Neural crest cell (in vitro differentiated cells): ENCODE data around the gene TMEM209. TPM values are rescaled to one million over a fixed set of nuclear protein-coding genes. Genes with fewer than 3 reads are reported as not detected.

Experiments
- DNase-seq: peaks from one replicate; pipeline ENCODE4 v3.0.0; 2021; ENCODE audit warnings: low read depth, mixed read lengths, low spot score
- H3K27ac Mint-ChIP-seq: one replicate; pipeline ENCODE4 v1.8.0; 2021; ENCODE audit warnings: mild to moderate bottlenecking, mixed read lengths; ENCODE audit not compliant: unreplicated experiment
- H3K27me3 Mint-ChIP-seq: 2 replicates; pipeline ENCODE4 v1.8.0; 2021; ENCODE audit warnings: low read depth, mild to moderate bottlenecking, mixed read lengths
- H3K36me3 Mint-ChIP-seq: 2 replicates; pipeline ENCODE4 v1.8.0; 2021; ENCODE audit warnings: low read depth, mild to moderate bottlenecking, mixed read lengths
- H3K4me1 Mint-ChIP-seq: 2 replicates; pipeline ENCODE4 v1.8.0; 2021; ENCODE audit warnings: mixed read lengths
- H3K4me3 Mint-ChIP-seq: one replicate; pipeline ENCODE4 v1.8.0; 2021; ENCODE audit warnings: mild to moderate bottlenecking, mixed read lengths
- H3K9me3 Mint-ChIP-seq: 2 replicates; pipeline ENCODE4 v1.8.0; 2021; ENCODE audit warnings: mixed read lengths
- CTCF ChIP-seq: fragments of 200-600 bp; sonication (generic); conservative IDR thresholded peaks from 2 replicates; pipeline ENCODE4 v1.5.0; 2021; ENCODE audit warnings: antibody characterized with exemption, mild to moderate bottlenecking
- total RNA-seq: library from RNA; stranded (reverse); gene quantifications from 2 replicates; pipeline ENCODE4 v1.2.1, GENCODE V29; 2021

TMEM209 gene
- total RNA-seq, 1 donor from 2014 or later, result 43.6 TPM

GRCh38 chr7:130213828-130214227 lies 8.6 kb upstream of the TMEM209 start:
- TF ChIP-seq CTCF, result no peak
- H3K4me1 Mint-ChIP-seq, result no peaks in the 10 kb centered on the region
- H3K27me3 Mint-ChIP-seq, result no peaks in the 10 kb centered on the region
- no peak for DNase-seq
- H3K9me3 Mint-ChIP-seq, result peaks cover 3% of the 10 kb centered on the region
- no peak overlapping the region for H3K27ac Mint-ChIP-seq
- no peak overlapping the region for H3K4me3 Mint-ChIP-seq
- H3K36me3 Mint-ChIP-seq, result no peaks in the 10 kb centered on the region

- Mint-ChIP-seq H3K9me3 (no peaks in the 10 kb centered on the region), H3K36me3 (no peaks in the 10 kb centered on the region), H3K27ac (no peak overlapping the region), H3K4me3 (no peak overlapping the region), H3K27me3 (no peaks in the 10 kb centered on the region), H3K4me1 (peaks cover 4% of the 10 kb centered on the region)
- DNase-seq, result no peak
- no peak for TF ChIP-seq CTCF
These were observed 5.2 kb upstream of the TMEM209 start for GRCh38 chr7:130210181-130210935.

GRCh38 chr7:130208516-130208915 lies 3.3 kb upstream of the TMEM209 start:
- peaks cover 5% of the 10 kb centered on the region for H3K36me3 Mint-ChIP-seq
- H3K9me3 Mint-ChIP-seq, result no peaks in the 10 kb centered on the region
- H3K27me3 Mint-ChIP-seq, result no peaks in the 10 kb centered on the region
- no peak overlapping the region for H3K27ac Mint-ChIP-seq
- TF ChIP-seq CTCF, result no peak
- H3K4me3 Mint-ChIP-seq, result no peak overlapping the region
- H3K4me1 Mint-ChIP-seq, result peaks cover 15% of the 10 kb centered on the region
- DNase-seq, result no peak

- no peaks in the 10 kb centered on the region for H3K9me3 Mint-ChIP-seq
- H3K4me1 Mint-ChIP-seq, result peaks cover 20% of the 10 kb centered on the region
- no peak for DNase-seq
- peaks cover 10% of the 10 kb centered on the region for H3K36me3 Mint-ChIP-seq
- no peaks in the 10 kb centered on the region for H3K27me3 Mint-ChIP-seq
- H3K4me3 Mint-ChIP-seq, result peak within 1 kb of the TSS; percentile 32
- TF ChIP-seq CTCF, result no peak
- no peak within 1 kb of the TSS for H3K27ac Mint-ChIP-seq
These were observed 2.4 kb upstream of the TMEM209 start, which contains the start of gene SSMEM1 for GRCh38 chr7:130207642-130208041. Gene SSMEM1 (plus strand): TSS chr7:130207860. CDS start chr7:130207911, 51 bp downstream.

GRCh38 chr7:130207033-130207432 lies 1.8 kb upstream of the TMEM209 start:
- H3K9me3 Mint-ChIP-seq, result no peaks in the 10 kb centered on the region
- peak overlapping the region; percentile 32 for H3K4me3 Mint-ChIP-seq
- peaks cover 13% of the 10 kb centered on the region for H3K36me3 Mint-ChIP-seq
- peak; percentile 31 for TF ChIP-seq CTCF
- H3K27ac Mint-ChIP-seq, result no peak overlapping the region
- peaks cover 20% of the 10 kb centered on the region for H3K4me1 Mint-ChIP-seq
- DNase-seq, result no peak
- no peaks in the 10 kb centered on the region for H3K27me3 Mint-ChIP-seq
